Astrocyte (in vitro differentiated cells and primary cell): ENCODE measurements around the gene SYT17. TPM values are rescaled to one million over a fixed set of nuclear protein-coding genes. Genes with fewer than 3 reads are reported as not detected.

Experiments used
- DNase-seq: peaks from one replicate; pipeline ENCODE4 v3.0.0-alpha.2; 2010; ENCODE audit warnings: low read depth
- FAIRE-seq: peaks from 2 replicates; lab custom pipeline; 2011; peaks lifted over from hg19 to GRCh38; lab: Jason Lieb, UNC
- H2AFZ ChIP-seq: 2 replicates; pipeline ENCODE4 v1.6.0; 2012; ENCODE audit warnings: low read depth, low read length, inconsistent platforms
- H3K27ac ChIP-seq: 2 replicates; pipeline ENCODE4 v1.5.1; 2011; ENCODE audit warnings: low read depth, low read length, inconsistent platforms
- H3K27me3 ChIP-seq: 2 replicates; pipeline ENCODE4 v1.6.0; 2011; ENCODE audit warnings: low read length, inconsistent platforms; ENCODE audit not compliant: insufficient read depth
- H3K36me3 ChIP-seq: 2 replicates; pipeline ENCODE4 v1.5.1; 2011; ENCODE audit warnings: low read length, inconsistent platforms; ENCODE audit not compliant: insufficient read depth
- H3K4me1 ChIP-seq: 2 replicates; pipeline ENCODE4 v1.5.1; 2011; ENCODE audit warnings: low read length, inconsistent platforms; ENCODE audit not compliant: insufficient read depth
- H3K4me2 ChIP-seq: 2 replicates; pipeline ENCODE4 v1.6.0; 2012; ENCODE audit warnings: low read length, inconsistent platforms
- H3K4me3 ChIP-seq: 2 replicates; pipeline ENCODE4 v1.5.1; 2011; ENCODE audit warnings: low read depth, mild to moderate bottlenecking, low read length, inconsistent platforms; ENCODE audit not compliant: insufficient read depth
- H3K79me2 ChIP-seq: 2 replicates; pipeline ENCODE4 v1.6.0; 2012; ENCODE audit warnings: mild to moderate bottlenecking, low read length, inconsistent platforms; ENCODE audit not compliant: insufficient read depth
- H3K9ac ChIP-seq: 2 replicates; pipeline ENCODE4 v1.6.0; 2012; ENCODE audit warnings: mild to moderate bottlenecking, low read length, inconsistent platforms
- H3K9me3 ChIP-seq: 2 replicates; pipeline ENCODE4 v1.5.1; 2012; ENCODE audit warnings: low read depth, mild to moderate bottlenecking, low read length, inconsistent platforms; ENCODE audit not compliant: insufficient read depth
- H4K20me1 ChIP-seq: 2 replicates; pipeline ENCODE4 v1.6.0; 2012; ENCODE audit warnings: low read length, inconsistent platforms; ENCODE audit not compliant: insufficient read depth
- H3K27ac Mint-ChIP-seq: one replicate; pipeline ENCODE4 v1.8.0; 2021; ENCODE audit warnings: mild to moderate bottlenecking, mixed read lengths; ENCODE audit not compliant: unreplicated experiment
- H3K27me3 Mint-ChIP-seq: one replicate; pipeline ENCODE4 v1.8.0; 2021; ENCODE audit warnings: low read depth, mixed read lengths; ENCODE audit not compliant: unreplicated experiment
- H3K36me3 Mint-ChIP-seq: one replicate; pipeline ENCODE4 v1.8.0; 2021; ENCODE audit warnings: low read depth, mixed read lengths; ENCODE audit not compliant: unreplicated experiment
- H3K4me1 Mint-ChIP-seq: one replicate; pipeline ENCODE4 v1.8.0; 2021; ENCODE audit warnings: low read depth, mixed read lengths; ENCODE audit not compliant: unreplicated experiment
- H3K4me3 Mint-ChIP-seq: one replicate; pipeline ENCODE4 v1.8.0; 2021; ENCODE audit warnings: mild to moderate bottlenecking, moderate library complexity, mixed read lengths; ENCODE audit not compliant: unreplicated experiment
- H3K9me3 Mint-ChIP-seq: one replicate; pipeline ENCODE4 v1.8.0; 2021; ENCODE audit warnings: mild to moderate bottlenecking, mixed read lengths; ENCODE audit not compliant: unreplicated experiment
- CTCF ChIP-seq: IDR thresholded peaks from 2 replicates; pipeline ENCODE4 v1.5.1; 2011; ENCODE audit warnings: low read depth, mild to moderate bottlenecking, inconsistent platforms, low read length, moderate library complexity; ENCODE audit not compliant: insufficient read depth
- EZH2 ChIP-seq: IDR thresholded peaks from 2 replicates; pipeline ENCODE4 v1.6.1; 2012; ENCODE audit warnings: mild to moderate bottlenecking, low read length, inconsistent platforms; ENCODE audit not compliant: insufficient read depth
- total RNA-seq: library from RNA; stranded (reverse); gene quantifications from 2 replicates; pipeline ENCODE4 v1.2.1, GENCODE V29; 2021

The SYT17 gene
- total RNA-seq, 1 donor from 2014 or later = 4.8 TPM

- Histone ChIP-seq H3K27me3 (no peaks in the 10 kb centered on the region), H3K79me2 (no peaks in the 10 kb centered on the region), H3K36me3 (no peaks in the 10 kb centered on the region), H3K9ac (no peak overlapping the region), H3K27ac (no peak overlapping the region), H4K20me1 (no peaks in the 10 kb centered on the region), H3K4me2 (no peak overlapping the region), H3K9me3 (no peaks in the 10 kb centered on the region), H2AFZ (no peak overlapping the region), H3K4me1 (no peaks in the 10 kb centered on the region), H3K4me3 (no peak overlapping the region)
- Mint-ChIP-seq H3K4me3 (no peak overlapping the region), H3K9me3 (peaks cover 4% of the 10 kb centered on the region), H3K27me3 (peaks cover 11% of the 10 kb centered on the region), H3K4me1 (no peaks in the 10 kb centered on the region), H3K27ac (no peak overlapping the region), H3K36me3 (no peaks in the 10 kb centered on the region)
- no peak for DNase-seq
- TF ChIP-seq EZH2 = no peak
- TF ChIP-seq CTCF = no peak
- no peak for FAIRE-seq
Observed at GRCh38 chr16:19252904-19253303, 84.9 kb downstream of the SYT17 start.

GRCh38 chr16:19254611-19255010 is 86.6 kb downstream of the SYT17 start:
- Histone ChIP-seq H3K4me3 (no peak overlapping the region), H3K9me3 (no peaks in the 10 kb centered on the region), H3K79me2 (no peaks in the 10 kb centered on the region), H2AFZ (no peak overlapping the region), H3K36me3 (no peaks in the 10 kb centered on the region), H3K27ac (no peak overlapping the region), H3K9ac (no peak overlapping the region), H4K20me1 (no peaks in the 10 kb centered on the region), H3K4me1 (no peaks in the 10 kb centered on the region), H3K27me3 (no peaks in the 10 kb centered on the region), H3K4me2 (no peak overlapping the region)
- Mint-ChIP-seq H3K36me3 (no peaks in the 10 kb centered on the region), H3K27me3 (peaks cover 18% of the 10 kb centered on the region), H3K27ac (no peak overlapping the region), H3K9me3 (no peaks in the 10 kb centered on the region), H3K4me1 (no peaks in the 10 kb centered on the region), H3K4me3 (no peak overlapping the region)
- DNase-seq (no peak), FAIRE-seq (no peak)
- TF ChIP-seq CTCF (no peak), EZH2 (no peak)

GRCh38 chr16:19264123-19264673 is 96.2 kb downstream of the SYT17 start:
- no peaks in the 10 kb centered on the region for H3K27me3 ChIP-seq
- Mint-ChIP-seq H3K36me3 (no peaks in the 10 kb centered on the region), H3K27me3 (peaks cover 6% of the 10 kb centered on the region), H3K4me3 (no peak overlapping the region), H3K27ac (no peak overlapping the region), H3K9me3 (peaks cover 3% of the 10 kb centered on the region), H3K4me1 (no peaks in the 10 kb centered on the region)
- no peaks in the 10 kb centered on the region for H3K79me2 ChIP-seq
- DNase-seq (no peak), FAIRE-seq (no peak)
- H4K20me1 ChIP-seq = no peaks in the 10 kb centered on the region
- H2AFZ ChIP-seq = no peak overlapping the region
- H3K9ac ChIP-seq = no peak overlapping the region
- H3K4me1 ChIP-seq = no peaks in the 10 kb centered on the region
- H3K4me3 ChIP-seq = no peak overlapping the region
- no peak for TF ChIP-seq CTCF
- TF ChIP-seq EZH2 = no peak
- H3K27ac ChIP-seq = no peak overlapping the region
- no peaks in the 10 kb centered on the region for H3K36me3 ChIP-seq
- H3K9me3 ChIP-seq = peaks cover 5% of the 10 kb centered on the region
- no peak overlapping the region for H3K4me2 ChIP-seq
